ENCODE results near the gene MYL10.

DNA sequence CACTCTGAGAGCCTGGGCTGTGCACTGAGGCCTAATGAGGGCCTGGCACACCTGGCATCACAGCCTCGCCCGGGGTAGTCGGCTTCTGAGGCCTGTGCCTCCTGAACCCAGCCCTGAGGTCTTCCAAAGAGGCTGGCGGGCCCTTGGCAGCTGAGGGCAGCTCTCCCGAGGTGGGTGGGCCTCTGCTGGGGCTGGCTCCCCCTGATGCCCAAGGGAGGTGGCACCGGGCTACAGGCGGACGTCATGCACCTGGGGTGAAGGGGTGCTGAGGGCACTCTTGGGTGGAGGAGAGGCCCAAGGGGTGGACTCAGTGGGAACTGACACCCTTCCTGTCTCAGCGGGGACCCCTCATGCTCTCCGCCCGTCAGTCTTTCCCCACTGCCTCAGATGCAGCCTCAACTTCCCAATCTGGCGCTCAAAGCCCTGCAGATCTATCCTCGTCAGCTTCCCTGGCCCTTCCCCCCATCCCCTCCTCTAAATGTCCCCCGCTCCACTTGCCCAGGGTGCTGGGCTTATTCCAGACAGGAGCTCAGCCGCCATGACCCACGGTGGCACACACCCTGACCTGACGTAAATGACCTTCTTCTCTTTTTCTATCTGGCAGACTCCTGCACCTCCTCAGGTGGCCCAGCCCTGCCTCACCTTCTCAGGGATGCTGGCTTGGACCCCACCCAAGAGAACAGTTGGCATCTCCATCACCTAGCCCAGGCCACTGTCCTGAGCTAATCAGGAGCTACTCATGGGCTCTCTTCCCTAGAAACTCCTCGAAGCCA is 38.2 kb downstream of the MYL10 start:
- TF ChIP-seq POLR2AphosphoS5 (IDR thresholded peaks at IDR 0.05; ENCODE audit: insufficient read depth, low read depth, low read length): no peak
- TF ChIP-seq, protein P1, sequence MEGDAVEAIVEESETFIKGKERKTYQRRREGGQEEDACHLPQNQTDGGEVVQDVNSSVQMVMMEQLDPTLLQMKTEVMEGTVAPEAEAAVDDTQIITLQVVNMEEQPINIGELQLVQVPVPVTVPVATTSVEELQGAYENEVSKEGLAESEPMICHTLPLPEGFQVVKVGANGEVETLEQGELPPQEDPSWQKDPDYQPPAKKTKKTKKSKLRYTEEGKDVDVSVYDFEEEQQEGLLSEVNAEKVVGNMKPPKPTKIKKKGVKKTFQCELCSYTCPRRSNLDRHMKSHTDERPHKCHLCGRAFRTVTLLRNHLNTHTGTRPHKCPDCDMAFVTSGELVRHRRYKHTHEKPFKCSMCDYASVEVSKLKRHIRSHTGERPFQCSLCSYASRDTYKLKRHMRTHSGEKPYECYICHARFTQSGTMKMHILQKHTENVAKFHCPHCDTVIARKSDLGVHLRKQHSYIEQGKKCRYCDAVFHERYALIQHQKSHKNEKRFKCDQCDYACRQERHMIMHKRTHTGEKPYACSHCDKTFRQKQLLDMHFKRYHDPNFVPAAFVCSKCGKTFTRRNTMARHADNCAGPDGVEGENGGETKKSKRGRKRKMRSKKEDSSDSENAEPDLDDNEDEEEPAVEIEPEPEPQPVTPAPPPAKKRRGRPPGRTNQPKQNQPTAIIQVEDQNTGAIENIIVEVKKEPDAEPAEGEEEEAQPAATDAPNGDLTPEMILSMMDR (IDR thresholded peaks at IDR 0.05; ENCODE audit: extremely low read depth in 1 of 2, insufficient read depth in 1 of 2, low read depth in 1 of 2, low read length in 2 of 2): no peak
- TF ChIP-seq EZH2 (IDR thresholded peaks at IDR 0.05; ENCODE audit: borderline replicate concordance, low read depth, low read length, severe bottlenecking): no peak
- no peak for TF ChIP-seq GATA2 (IDR thresholded peaks at IDR 0.05; ENCODE audit: insufficient read depth, insufficient read length, low read depth, low read length)

Measured in endothelial cell of umbilical vein (primary cell).